SK-N-MC (cell line): Measurements from ENCODE around the gene KLHDC7A.

Experiments used
- DNase-seq: peaks from one replicate; pipeline ENCODE4 v3.0.0-alpha.2; 2011; ENCODE audit warnings: low read depth, low spot score
- H3K27ac ChIP-seq: fragments of 200-600 bp; sonication (generic); 2 replicates; pipeline ENCODE4 v1.5.1; 2016; ENCODE audit warnings: mixed run types
- H3K36me3 ChIP-seq: fragments of 200-600 bp; sonication (generic); 2 replicates; pipeline ENCODE4 v1.6.1; 2017; ENCODE audit warnings: antibody characterized with exemption, low read length, mixed read lengths; ENCODE audit not compliant: insufficient read depth
- H3K4me3 ChIP-seq: fragments of 200-600 bp; sonication (generic); 2 replicates; pipeline ENCODE4 v1.5.1; 2016
- H3K9ac ChIP-seq: fragments of 200-600 bp; sonication (generic); 2 replicates; pipeline ENCODE4 v1.8.0; 2017; ENCODE audit warnings: mixed run types, mixed read lengths; ENCODE audit not compliant: insufficient read length
- H3K9me3 ChIP-seq: fragments of 200-600 bp; sonication (generic); 2 replicates; pipeline ENCODE4 v1.6.1; 2017; ENCODE audit warnings: low read depth, mild to moderate bottlenecking, antibody characterized with exemption, low read length, moderate library complexity, mixed read lengths
- EZH2 ChIP-seq: fragments of 200-600 bp; sonication (generic); IDR thresholded peaks from one replicate; pipeline ENCODE4 v1.6.1; 2017; ENCODE audit warnings: antibody characterized with exemption
- FOXP2 ChIP-seq: optimal IDR thresholded peaks from 2 replicates; pipeline ENCODE3; 2011; ENCODE audit warnings: mild to moderate bottlenecking, moderate library complexity; ENCODE audit not compliant: insufficient read depth; ENCODE audit errors: extremely low read length, control extremely low read depth
- POLR2AphosphoS5 ChIP-seq: IDR thresholded peaks from 2 replicates; pipeline ENCODE4 v1.6.1; 2012; ENCODE audit warnings: mild to moderate bottlenecking, low read depth, low read length, borderline replicate concordance

The KLHDC7A gene

DNA sequence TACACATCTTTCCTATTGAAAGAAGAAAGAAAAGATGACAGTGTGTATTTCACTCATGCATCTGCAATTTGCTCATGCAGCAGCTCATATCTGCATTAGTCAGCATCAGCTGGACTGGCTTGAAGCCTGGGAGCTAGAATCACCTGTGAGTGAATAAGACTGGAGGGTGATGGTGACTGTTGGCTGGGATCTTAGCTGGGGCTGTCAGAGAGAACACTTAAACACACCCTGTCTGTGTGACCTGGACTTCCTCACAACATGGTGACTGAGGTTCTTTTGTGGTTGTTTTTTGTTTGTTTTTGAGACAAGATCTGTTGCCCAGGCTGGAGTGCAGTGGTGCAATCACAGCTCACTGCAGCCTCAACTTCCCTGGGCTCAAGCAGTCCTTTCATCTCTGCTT, 24.9 kb downstream of the KLHDC7A start:
- H3K9me3 ChIP-seq, result no peaks in the 10 kb centered on the region
- H3K9ac ChIP-seq, result no peak overlapping the region
- no peak overlapping the region for H3K27ac ChIP-seq
- no peak overlapping the region for H3K4me3 ChIP-seq
- no peak for DNase-seq
- TF ChIP-seq EZH2, result no peak
- TF ChIP-seq POLR2AphosphoS5, result no peak
- TF ChIP-seq FOXP2, result no peak
- H3K36me3 ChIP-seq, result no peaks in the 10 kb centered on the region

GRCh38 chr1:18508084-18508483, 27.4 kb downstream of the KLHDC7A start:
- no peak for TF ChIP-seq POLR2AphosphoS5
- TF ChIP-seq EZH2, result no peak
- TF ChIP-seq FOXP2, result no peak
- H3K9me3 ChIP-seq, result no peaks in the 10 kb centered on the region
- no peak overlapping the region for H3K4me3 ChIP-seq
- no peak overlapping the region for H3K9ac ChIP-seq
- H3K27ac ChIP-seq, result no peak overlapping the region
- DNase-seq, result no peak
- H3K36me3 ChIP-seq, result no peaks in the 10 kb centered on the region

DNA sequence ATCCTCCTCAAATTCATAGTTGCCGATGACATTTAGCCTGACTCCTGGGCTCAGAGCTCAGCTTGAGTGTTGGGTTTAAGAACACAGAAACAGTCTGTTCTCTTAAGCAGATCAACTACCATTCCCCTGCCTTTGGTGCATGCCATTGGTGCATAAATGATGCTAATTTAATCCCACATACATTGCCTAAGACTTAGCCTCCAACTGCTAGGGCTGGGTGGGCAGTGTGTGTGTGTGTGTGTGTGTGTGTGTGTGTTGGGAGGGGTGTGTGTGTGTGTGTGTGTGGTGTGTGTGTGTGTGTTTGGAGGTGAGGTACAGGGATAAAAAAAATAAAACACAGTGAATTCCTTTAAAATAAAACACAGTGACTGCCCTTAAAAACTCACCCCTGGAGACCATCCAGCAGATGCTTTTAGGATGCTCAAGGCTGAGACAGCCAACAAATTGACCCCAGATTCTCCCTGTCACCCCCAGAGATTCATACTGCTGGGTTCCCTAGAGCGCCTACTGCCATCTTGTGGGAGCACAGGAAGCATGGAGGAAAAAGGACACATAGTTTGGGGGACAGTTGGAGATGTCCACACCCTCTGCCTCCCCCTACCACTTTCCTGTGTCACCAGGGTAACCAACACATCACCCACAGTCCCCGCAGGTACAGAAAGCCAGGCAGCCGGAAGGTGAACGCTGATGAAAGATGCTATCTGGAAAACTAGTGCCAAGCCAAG, 30.6 kb downstream of the KLHDC7A start:
- H3K9me3 ChIP-seq, result 0 out of 2 replicates have a peak, but pooled peaks cover under 1% of the 10 kb centered on the region
- no peak overlapping the region for H3K27ac ChIP-seq
- no peak overlapping the region for H3K4me3 ChIP-seq
- no peaks in the 10 kb centered on the region for H3K36me3 ChIP-seq
- H3K9ac ChIP-seq, result no peak overlapping the region
- no peak for DNase-seq
- TF ChIP-seq FOXP2, result no peak
- no peak for TF ChIP-seq POLR2AphosphoS5
- no peak for TF ChIP-seq EZH2

- H3K9ac ChIP-seq, result no peak overlapping the region
- DNase-seq, result no peak
- no peak overlapping the region for H3K4me3 ChIP-seq
- no peaks in the 10 kb centered on the region for H3K36me3 ChIP-seq
- TF ChIP-seq POLR2AphosphoS5 (no peak), EZH2 (no peak), FOXP2 (no peak)
- H3K9me3 ChIP-seq, result peaks cover 5% of the 10 kb centered on the region; the same call in 1 of the 2 replicates
- H3K27ac ChIP-seq, result no peak overlapping the region
These were observed 31.1 kb downstream of the KLHDC7A start for GRCh38 chr1:18511874-18512150.

GRCh38 chr1:18512883-18513282, 32.2 kb downstream of the KLHDC7A start:
- H3K27ac ChIP-seq, result no peak overlapping the region
- H3K36me3 ChIP-seq, result no peaks in the 10 kb centered on the region
- peaks cover 5% of the 10 kb centered on the region; the same call in 1 of the 2 replicates for H3K9me3 ChIP-seq
- DNase-seq, result no peak
- no peak for TF ChIP-seq POLR2AphosphoS5
- no peak overlapping the region for H3K9ac ChIP-seq
- H3K4me3 ChIP-seq, result no peak overlapping the region

- H3K27ac ChIP-seq, result no peak overlapping the region
- DNase-seq, result no peak
- TF ChIP-seq FOXP2, result no peak
- TF ChIP-seq POLR2AphosphoS5, result no peak
- TF ChIP-seq EZH2, result no peak
- no peak overlapping the region for H3K4me3 ChIP-seq
- H3K9ac ChIP-seq, result no peak overlapping the region
- peaks cover 5% of the 10 kb centered on the region; the same call in 1 of the 2 replicates for H3K9me3 ChIP-seq
- H3K36me3 ChIP-seq, result no peaks in the 10 kb centered on the region
These were observed 33.3 kb downstream of the KLHDC7A start for GRCh38 chr1:18513995-18514394.

GRCh38 chr1:18515120-18515667, 34.5 kb downstream of the KLHDC7A start:
- H3K9ac ChIP-seq, result no peak overlapping the region
- no peak overlapping the region for H3K4me3 ChIP-seq
- H3K9me3 ChIP-seq, result peaks cover 5% of the 10 kb centered on the region; the same call in 1 of the 2 replicates
- no peaks in the 10 kb centered on the region for H3K36me3 ChIP-seq
- H3K27ac ChIP-seq, result no peak overlapping the region
- TF ChIP-seq POLR2AphosphoS5, result no peak
- TF ChIP-seq FOXP2, result no peak
- no peak for TF ChIP-seq EZH2
- DNase-seq, result no peak

- no peaks in the 10 kb centered on the region for H3K36me3 ChIP-seq
- no peak overlapping the region for H3K9ac ChIP-seq
- TF ChIP-seq POLR2AphosphoS5 (no peak), EZH2 (no peak), FOXP2 (no peak)
- no peak overlapping the region for H3K27ac ChIP-seq
- no peak for DNase-seq
- no peak overlapping the region for H3K4me3 ChIP-seq
- peaks cover 5% of the 10 kb centered on the region; the same call in 1 of the 2 replicates for H3K9me3 ChIP-seq
These were observed 35.7 kb downstream of the KLHDC7A start for GRCh38 chr1:18516473-18516872.

DNA sequence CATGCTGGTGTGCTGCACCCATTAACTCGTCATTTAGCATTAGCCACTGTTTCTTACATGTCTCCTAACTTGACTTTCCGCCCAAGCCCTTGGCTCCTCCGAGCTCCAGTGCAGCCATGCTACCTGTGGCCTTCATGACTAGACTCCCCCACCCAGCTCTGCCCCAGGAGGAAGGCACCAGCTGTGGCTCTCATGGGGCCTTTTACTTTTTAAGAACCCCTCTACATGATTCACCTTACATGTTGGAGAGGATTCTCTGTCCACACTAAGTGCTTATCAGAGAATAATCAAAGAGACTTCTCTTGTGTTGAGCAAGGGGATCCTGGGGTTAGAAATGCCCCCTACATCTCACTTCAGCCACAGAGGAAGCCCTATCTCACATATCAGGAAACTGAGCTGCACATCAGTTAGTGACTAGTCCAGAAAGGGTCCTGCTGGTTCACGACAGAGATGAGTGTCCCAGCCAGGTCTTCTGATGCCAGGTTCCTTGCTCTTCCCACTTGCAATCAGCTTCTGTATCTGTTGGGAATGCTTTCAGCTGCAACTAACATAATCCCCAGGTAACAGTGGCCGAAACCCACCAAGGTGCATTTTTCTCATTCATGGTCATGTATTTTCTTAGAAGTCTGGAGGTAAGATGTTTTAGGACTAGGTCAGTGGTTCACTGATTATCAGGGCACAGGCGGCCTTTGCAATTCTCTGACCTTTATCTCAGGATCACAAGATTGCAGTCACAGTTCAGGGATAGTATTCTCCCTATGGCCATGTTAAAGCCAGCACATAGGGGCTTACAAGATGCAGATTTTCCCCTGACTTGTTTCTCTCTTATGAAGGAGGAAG, 45.9 kb downstream of the KLHDC7A start:
- no peak overlapping the region for H3K4me3 ChIP-seq
- no peaks in the 10 kb centered on the region for H3K9me3 ChIP-seq
- H3K9ac ChIP-seq, result no peak overlapping the region
- no peak for DNase-seq
- H3K36me3 ChIP-seq, result no peaks in the 10 kb centered on the region
- TF ChIP-seq POLR2AphosphoS5, result no peak
- no peak for TF ChIP-seq EZH2
- no peak for TF ChIP-seq FOXP2
- H3K27ac ChIP-seq, result no peak overlapping the region
